SW480 (cell line): ENCODE results near the gene POU4F1.
A peak's percentile ranks its signal among the peaks of the same experiment; 100 is the strongest.

Source experiments
- DNase-seq: peaks from one replicate; pipeline ENCODE4 v3.0.0-alpha.2; 2016; ENCODE audit warnings: low spot score

Gene POU4F1

GRCh38 chr13:78606471-78607408 is 3.4 kb upstream of the POU4F1 start:
- no peak for DNase-seq

GRCh38 chr13:78604782-78605611 is 1.6 kb upstream of the POU4F1 start:
- DNase-seq: no peak

GRCh38 chr13:78602561-78603239 is 652 bp downstream of the POU4F1 start:
- DNase-seq: peak; percentile 24

- no peak for DNase-seq
These were observed 1.3 kb downstream of the POU4F1 start for GRCh38 chr13:78601874-78602560.

GRCh38 chr13:78601124-78601873 is 2.1 kb downstream of the POU4F1 start:
- no peak for DNase-seq

- no peak for DNase-seq
These were observed 3.0 kb downstream of the POU4F1 start for GRCh38 chr13:78600280-78600883.

- DNase-seq: no peak
These were observed 3.6 kb downstream of the POU4F1 start for GRCh38 chr13:78599645-78600279.

- no peak for DNase-seq
These were observed 4.2 kb downstream of the POU4F1 start for GRCh38 chr13:78598966-78599644.

GRCh38 chr13:78598116-78598781 is 5.1 kb downstream of the POU4F1 start:
- no peak for DNase-seq

GRCh38 chr13:78597602-78597932 is 5.8 kb downstream of the POU4F1 start:
- DNase-seq: no peak

GRCh38 chr13:78596736-78597601 is 6.4 kb downstream of the POU4F1 start:
- DNase-seq: no peak

- DNase-seq: no peak
These were observed 7.0 kb downstream of the POU4F1 start for GRCh38 chr13:78596399-78596735.

- DNase-seq: no peak
These were observed 7.6 kb downstream of the POU4F1 start for GRCh38 chr13:78595495-78596398.

GRCh38 chr13:78594456-78594975 is 8.8 kb downstream of the POU4F1 start:
- no peak for DNase-seq

- DNase-seq: no peak
These were observed 9.5 kb downstream of the POU4F1 start for GRCh38 chr13:78593652-78594455.

GRCh38 chr13:78593129-78593528 is 10.2 kb downstream of the POU4F1 start:
- DNase-seq: no peak
